Measurements from ENCODE around the gene CELF2. TPM values are rescaled to one million over a fixed set of nuclear protein-coding genes. Genes with fewer than 3 reads are reported as not detected.
"Not testable (repeated sequence)": the region's sequence is repeated elsewhere in the genome, so short reads cannot be mapped to it uniquely, and the experiment has no call there.

Gene CELF2
- total RNA-seq, 1 experiment from 2014 or later, result 0.51 TPM

GRCh38 chr10:11096422-11096821 is 78.8 kb downstream of the CELF2 start:
- no peak for DNase-seq (ENCODE audit: low read depth)

DNA sequence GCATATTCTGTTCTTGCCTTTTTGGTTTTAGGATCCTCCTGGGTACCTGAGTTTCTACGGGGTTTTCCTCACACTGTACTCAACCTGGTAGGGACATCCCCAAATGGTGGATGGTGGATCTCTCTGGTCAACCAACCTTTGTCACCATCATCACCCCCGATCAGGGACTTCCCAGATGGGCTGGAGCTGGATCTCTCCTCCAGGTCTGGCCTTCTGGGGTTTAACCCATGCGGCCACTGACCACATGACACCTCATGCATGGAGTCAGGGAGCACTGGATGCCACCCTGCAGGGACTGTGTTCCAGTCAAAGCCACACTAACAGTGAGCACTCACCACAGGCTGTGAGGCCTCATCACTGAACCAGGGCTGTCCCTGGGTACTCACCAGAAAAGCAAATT is 80.0 kb downstream of the CELF2 start:
- DNase-seq (ENCODE audit: low read depth), result no peak

DNA sequence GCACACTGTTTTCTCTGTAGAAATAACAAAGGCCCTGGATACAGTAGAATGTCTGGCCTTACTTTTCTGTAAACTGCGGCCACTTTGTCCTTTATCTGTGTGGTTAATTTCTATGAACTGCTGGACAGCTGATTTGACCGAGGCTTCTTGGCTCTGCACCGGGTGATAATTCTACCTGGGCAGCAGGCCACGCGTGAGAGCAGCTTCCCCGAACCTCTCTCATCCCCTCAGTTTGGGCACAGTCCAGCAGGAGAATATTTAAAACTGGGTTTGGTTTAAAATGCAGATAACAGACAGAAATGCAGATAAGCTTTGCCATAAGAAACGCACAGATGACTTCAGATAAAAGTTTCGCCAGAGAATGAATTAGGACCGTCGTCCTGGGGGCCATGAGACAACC is 81.0 kb downstream of the CELF2 start:
- no peak for DNase-seq (ENCODE audit: low read depth)

GRCh38 chr10:11104772-11105675 is 87.4 kb downstream of the CELF2 start:
- no peak for DNase-seq (ENCODE audit: low read depth)

DNA sequence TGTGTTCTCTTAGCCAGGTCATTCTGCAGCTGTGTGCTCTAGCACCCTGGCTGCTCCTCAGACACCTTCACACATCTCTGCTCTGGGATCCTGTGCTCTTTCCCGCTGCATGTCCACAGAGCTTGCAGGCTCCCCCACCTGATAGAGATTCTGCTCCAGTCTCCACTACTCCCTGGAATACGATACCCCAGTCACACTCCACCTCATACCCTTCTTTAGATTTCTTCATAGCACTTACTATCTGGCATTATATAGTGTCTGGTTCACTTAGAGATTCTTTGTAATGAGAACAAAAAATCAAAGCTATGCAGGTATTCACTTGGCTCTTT is 88.0 kb downstream of the CELF2 start:
- no peak for DNase-seq (ENCODE audit: low read depth)

DNA sequence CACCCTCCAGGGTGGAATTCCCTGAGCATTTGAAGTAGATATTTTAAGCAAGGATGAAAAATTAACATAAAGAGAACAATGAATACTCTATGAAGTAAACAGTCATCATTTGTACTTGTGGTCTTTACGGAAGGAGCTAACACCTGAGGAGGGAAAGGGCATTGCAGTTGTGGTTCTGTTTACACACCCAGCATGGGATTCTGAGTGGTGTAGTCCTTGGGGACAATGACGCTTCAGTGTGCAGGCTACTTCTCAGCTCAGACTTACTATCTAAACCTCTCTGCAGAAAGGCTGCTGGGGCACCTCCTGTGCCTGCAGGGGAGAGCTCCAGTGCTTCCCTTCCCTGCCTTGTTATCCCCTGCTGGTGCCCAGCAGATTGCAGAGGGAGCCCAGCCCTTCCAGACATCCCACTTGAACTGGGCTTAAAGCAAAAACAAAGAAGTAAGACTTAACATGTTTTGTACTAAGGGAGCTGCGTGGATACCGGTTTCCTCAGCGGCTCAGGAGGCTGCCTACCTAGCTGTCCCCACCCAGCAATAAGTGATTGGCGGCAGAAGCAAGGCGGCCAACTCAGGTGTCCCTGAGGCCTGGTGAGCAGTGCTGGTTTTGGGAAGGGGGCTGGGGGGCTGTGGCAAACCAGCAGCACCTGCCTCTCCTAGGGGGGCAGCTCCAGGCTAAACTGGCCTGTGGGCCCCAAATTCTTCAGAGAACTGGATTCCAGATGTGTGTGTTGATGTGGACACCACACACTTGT is 89.1 kb downstream of the CELF2 start:
- no peak for DNase-seq (ENCODE audit: low read depth)

GRCh38 chr10:11107948-11108347 is 90.3 kb downstream of the CELF2 start:
- no peak for DNase-seq (ENCODE audit: low read depth)

DNA sequence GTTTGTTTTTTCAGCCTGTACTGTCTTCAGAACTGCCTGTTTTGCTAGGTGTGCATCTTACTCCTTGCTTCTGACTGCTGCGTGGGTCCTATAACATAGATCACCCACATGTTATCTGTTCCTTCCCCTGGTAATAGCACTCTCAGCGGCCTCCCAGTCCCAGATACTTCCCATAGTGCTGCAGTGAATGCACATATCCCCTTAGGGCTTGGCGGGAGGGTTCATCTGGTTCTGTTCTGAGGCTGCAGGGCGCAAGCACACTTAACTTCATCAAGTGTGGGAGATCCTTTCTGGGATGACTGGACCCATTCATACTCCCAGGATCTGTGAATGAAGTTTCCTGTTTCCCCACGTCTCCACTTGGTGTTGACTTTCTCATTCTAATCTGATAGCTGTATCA is 90.7 kb downstream of the CELF2 start:
- DNase-seq (ENCODE audit: low read depth), result no peak

DNA sequence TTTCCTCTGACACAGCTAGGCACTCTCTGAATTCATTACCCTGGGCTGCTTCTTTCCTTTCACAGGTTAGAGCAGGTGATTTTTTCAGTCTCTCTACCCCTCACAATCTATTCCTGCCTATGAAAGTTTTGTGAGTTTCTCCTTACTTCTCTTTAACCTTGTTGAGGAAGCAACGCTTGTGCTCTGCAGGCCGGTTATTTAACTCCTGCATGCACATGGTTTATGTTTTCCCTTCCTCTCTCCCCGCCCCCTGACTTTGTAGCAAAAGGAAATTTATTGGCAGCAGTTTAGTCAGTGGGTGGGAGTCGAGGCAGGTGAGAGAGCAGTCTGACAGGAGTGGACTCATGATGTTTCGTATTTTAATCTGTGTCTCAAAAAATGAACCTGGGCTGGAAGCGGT is 91.9 kb downstream of the CELF2 start:
- DNase-seq (ENCODE audit: low read depth), result no peak

DNA sequence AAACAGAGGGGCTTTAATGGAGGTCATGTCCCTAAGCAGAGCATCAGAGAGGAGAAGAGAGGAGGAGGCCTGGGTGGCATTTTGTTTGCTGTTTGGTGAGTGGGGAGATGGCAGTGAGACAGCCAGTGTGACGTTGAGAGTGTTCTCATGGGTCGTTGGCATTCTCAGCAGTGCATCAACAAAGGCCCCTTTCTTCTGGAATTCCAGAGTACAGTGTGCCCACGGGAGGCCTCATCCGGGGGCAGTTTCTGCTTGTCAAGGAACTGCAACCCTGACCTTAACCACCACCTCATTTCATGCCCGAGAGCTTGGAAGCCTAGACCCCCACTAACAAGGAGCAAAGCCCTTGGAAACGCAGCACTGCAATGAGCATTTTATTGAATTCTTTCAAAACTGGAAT is 92.9 kb downstream of the CELF2 start:
- DNase-seq (ENCODE audit: low read depth), result no peak

- no peak for DNase-seq (ENCODE audit: low read depth)
These were observed 93.8 kb downstream of the CELF2 start for GRCh38 chr10:11111490-11111889.

GRCh38 chr10:11112718-11113117 is 95.0 kb downstream of the CELF2 start:
- DNase-seq (ENCODE audit: low read depth), result peak; percentile 2

DNA sequence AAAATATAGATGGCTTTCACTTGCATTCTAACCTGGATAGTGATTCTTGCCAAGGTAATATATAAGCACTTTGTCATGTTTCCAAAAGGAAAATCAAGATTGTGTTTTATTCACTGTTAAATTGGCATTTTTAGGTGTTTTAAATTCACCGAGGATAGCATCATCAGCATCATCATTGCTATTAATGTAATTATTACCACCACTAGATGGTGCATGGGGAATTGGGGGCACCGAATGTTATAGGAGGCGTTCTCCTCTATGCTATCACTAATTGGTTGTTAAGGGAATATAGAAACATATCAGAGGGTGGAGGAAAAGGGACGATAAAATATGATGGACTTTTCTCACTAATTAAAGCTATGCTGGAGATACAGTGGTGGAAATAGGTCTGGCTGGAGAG is 95.5 kb downstream of the CELF2 start:
- no peak for DNase-seq (ENCODE audit: low read depth)

DNA sequence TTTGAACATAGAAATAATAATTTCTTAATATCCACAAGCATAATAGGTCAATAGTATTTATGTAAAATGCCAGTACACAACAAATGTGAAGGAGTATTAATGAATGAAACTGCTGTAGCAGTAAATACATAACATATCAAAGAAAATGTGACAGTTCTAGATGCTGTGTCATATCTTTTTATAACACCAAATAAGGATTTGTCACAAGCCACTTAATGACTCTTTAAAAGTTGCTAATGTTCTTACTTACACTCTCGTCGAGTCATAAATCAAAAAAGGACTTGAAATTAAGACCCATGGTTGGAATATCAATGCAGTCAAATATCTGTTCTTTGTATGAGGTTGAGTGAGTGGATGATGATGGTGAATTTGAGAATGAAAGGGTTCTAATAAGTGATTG is 96.6 kb downstream of the CELF2 start:
- no peak for DNase-seq (ENCODE audit: low read depth)

DNA sequence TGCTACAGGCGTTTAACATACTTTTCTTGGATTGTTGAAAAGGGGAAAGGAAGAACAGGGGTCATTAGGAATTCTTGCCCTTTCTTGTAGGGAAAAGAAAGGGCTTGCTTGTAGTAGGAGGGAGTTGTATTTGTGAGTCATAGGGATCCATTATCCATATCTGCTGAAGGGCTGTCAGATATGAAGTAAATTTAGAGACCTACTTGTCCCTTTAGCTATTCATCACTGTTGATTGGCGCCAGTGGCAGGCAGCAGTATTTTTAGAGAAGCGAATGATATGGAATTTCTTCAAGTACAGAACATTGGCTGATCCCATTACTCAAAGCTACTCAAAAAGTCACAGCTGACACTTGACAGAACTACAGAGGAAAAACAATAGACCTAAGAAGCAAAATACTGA is 97.7 kb downstream of the CELF2 start:
- no peak for DNase-seq (ENCODE audit: low read depth)

DNA sequence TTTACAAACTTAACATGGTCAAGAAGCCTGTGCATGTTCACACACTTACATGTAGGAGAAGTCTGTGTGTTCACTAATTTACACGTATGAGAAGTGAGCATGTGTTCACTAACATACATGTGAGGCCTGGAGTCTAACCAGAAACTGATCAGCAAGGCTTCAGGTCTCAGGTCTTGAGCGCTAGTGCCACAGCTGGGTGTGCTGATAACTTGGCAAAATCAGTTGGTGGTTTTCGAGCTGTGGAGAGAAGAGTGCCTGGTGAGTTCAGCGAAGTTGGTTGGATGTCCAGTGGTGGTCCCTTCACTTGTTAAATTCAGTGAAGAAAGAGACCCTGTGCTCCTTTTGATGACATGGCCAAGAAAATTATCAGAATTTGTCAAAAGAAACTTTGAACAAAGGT is 98.7 kb downstream of the CELF2 start:
- DNase-seq (ENCODE audit: low read depth), result no peak

- no peak for DNase-seq (ENCODE audit: low read depth)
These were observed 99.1 kb downstream of the CELF2 start for GRCh38 chr10:11116817-11117216.

GRCh38 chr10:11118686-11119085 is 101.0 kb downstream of the CELF2 start:
- no peak for DNase-seq (ENCODE audit: low read depth)

DNA sequence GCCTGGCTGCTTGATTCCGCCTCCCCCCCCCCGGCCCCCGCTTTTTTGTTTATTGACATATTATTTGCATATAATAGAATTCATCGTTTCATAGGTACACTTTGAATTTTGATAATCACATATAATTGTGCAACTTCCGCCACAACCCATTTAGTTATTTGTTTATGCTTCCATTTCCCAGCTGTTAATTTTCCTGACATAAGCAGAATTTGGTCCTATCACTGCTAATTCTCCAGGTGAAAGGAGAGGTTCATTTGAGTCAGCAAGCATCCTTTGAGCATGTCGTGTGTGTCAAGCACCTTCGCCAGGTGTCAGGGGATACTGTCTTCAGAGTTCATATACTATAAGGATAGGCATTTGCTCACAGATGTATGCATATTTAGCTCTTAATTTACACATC is 102.2 kb downstream of the CELF2 start:
- DNase-seq (ENCODE audit: low read depth), result no peak

GRCh38 chr10:11120711-11121110 is 103.0 kb downstream of the CELF2 start:
- no peak for DNase-seq (ENCODE audit: low read depth)

DNA sequence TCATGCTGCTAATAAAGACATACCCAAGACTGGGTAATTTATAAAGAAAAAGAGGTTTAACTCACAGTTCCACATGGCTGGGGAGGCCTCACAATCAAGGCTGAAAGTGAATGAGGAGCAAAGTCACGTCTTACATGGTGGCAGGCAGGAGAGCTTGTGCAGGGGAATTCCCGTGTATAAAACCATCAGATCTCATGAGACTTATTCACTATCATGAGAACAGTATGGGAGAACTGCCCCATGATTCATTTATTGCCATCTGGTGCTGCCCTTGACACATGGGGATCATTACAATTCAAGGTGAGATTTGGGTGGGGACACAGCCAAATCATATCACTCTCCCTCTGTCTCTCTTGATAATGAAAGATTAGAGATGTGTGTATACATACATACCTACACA is 106.2 kb downstream of the CELF2 start:
- DNase-seq (ENCODE audit: low read depth), result not testable (repeated sequence)

DNA sequence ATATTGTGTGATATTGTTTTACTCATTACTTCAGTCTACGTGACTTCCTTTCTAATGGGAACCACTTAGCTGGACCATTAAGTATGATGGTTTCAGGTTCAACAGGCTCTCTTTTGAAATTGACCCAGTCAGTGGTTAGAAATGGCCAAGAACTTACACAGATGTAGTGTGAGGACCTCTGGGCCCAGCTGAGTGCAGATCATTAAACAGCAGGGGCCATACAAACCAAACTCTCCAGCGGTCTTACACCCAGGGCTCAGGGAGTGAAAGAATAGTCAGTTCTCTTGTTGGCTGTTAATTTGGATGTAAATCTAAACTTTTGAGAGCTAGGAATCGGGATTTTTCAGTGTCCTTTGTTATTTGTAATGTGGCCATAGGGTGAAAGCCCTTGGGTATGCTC is 107.3 kb downstream of the CELF2 start:
- DNase-seq (ENCODE audit: low read depth), result no peak

GRCh38 chr10:11127017-11127416 is 109.3 kb downstream of the CELF2 start:
- not testable (repeated sequence) for DNase-seq (ENCODE audit: low read depth)

All from Daoy (cell line).